GM21619 (cell line): ENCODE results near the gene PRAME.
"Not testable (repeated sequence)": the region's sequence is repeated elsewhere in the genome, so short reads cannot be mapped to it uniquely, and the experiment has no call there.

Experiments
- ATAC-seq: cut with Tn5 transposase; IDR thresholded peaks from one replicate; pipeline ENCODE4 v1.9.1; 2021; ENCODE audit not compliant: unreplicated experiment

PRAME gene, protein sequence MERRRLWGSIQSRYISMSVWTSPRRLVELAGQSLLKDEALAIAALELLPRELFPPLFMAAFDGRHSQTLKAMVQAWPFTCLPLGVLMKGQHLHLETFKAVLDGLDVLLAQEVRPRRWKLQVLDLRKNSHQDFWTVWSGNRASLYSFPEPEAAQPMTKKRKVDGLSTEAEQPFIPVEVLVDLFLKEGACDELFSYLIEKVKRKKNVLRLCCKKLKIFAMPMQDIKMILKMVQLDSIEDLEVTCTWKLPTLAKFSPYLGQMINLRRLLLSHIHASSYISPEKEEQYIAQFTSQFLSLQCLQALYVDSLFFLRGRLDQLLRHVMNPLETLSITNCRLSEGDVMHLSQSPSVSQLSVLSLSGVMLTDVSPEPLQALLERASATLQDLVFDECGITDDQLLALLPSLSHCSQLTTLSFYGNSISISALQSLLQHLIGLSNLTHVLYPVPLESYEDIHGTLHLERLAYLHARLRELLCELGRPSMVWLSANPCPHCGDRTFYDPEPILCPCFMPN

DNA sequence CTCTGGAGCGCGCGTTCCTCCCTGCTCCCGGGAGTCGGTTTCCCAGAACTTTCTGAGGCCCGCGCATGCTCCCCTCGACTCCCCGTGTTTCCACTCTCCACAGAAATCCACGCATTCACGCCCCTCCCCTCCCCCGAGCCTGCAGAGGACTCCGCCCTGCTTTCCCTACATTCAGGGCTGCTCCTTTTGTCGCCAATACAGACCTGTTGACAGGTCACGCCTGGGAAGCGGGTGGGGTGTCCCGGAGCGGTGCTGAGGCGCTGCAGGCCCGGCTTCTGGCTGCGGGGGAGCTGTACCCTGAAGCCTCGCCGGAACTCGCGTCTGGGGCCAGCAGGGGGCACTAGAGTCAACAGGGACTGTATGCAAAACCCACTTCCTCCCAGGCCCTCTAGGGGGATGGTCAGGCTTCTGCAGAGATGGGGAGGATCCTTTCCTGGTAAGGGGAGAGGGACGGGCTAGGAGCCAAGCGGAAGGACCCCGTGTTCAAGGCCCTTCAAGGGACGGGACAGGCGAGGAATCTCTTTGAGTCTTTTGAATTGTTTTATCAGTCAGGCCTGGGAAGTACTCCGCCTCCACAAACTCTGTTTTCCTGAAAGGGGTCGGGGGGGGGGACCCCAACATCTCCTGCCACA, at the start of gene PRAME:
Gene PRAME, minus strand, starts transcription at position 294 of the 632 bp plus-strand sequence. CDS start 2,433 bp downstream, outside the sequence.
- no peak for ATAC-seq

DNA sequence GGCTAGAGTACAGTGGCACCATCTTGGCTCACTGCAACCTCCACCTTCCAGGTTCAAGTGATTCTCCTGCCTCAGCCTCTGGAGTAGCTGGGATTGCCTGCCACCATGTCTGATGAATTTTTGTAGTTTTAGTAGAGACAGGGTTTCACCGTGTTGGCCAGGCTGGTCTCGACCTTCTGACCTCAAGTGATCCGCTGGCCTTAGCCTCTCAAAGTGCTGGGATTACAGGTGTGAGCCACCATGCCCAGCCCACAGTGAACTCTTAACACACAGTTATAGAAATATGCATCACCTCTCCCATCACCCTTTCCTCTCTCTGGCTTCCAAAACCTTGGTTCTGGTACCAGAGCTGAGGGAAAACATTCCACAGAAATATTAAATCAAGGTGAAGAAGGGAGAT, 49.0 kb upstream of the PRAME start:
- ATAC-seq = not testable (repeated sequence)

DNA sequence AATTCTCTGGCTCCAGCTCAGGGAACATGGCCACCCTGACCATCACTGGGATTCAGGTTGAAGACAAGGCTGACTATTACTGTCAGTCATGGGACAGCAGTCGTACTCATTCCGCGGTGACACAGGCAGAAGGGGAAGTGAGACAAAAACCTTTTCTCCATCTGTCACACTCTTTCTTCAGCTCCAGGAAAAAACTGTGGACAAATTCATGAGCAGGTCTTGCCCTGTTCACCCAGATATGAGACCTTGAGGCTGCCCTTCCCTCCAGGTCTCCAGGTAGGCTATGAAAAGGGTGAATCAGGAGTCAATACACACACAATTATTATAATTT, 46.0 kb upstream of the PRAME start:
- ATAC-seq = no peak

DNA sequence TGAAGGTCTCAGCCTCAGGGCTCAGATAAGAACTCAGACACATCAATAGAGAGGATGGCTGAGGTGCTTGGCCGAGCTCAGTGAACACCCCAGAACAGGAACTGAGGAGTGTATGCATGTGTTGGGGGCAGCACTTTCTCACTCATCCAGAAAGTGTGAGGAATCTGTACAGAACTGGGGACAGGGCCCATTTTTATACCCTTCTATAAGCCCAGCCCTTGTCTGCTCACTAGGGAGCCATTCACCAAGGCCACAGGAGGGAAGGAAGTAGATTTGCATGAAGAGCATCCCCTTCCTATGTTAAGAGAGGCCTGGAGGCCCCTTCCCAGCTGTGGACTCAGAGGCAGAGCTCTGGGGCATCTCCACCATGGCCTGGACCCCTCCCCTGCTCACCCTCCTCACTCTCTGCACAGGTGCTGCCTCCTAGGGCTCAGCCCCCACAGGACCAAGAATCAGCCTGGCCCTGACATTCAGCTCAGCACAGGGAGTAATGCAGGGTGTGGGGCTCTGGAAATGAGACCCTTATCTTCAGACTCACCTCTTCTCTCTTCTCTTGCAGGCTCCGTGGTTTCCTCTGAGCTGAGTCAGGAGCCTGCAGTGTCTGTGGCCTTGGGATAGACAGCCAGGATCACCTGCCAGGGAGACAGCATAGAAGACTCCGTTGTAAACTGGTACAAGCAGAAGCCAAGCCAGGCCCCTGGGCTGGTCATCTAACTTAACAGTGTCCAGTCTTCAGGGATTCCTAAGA, 45.4 kb upstream of the PRAME start:
- ATAC-seq = no peak

DNA sequence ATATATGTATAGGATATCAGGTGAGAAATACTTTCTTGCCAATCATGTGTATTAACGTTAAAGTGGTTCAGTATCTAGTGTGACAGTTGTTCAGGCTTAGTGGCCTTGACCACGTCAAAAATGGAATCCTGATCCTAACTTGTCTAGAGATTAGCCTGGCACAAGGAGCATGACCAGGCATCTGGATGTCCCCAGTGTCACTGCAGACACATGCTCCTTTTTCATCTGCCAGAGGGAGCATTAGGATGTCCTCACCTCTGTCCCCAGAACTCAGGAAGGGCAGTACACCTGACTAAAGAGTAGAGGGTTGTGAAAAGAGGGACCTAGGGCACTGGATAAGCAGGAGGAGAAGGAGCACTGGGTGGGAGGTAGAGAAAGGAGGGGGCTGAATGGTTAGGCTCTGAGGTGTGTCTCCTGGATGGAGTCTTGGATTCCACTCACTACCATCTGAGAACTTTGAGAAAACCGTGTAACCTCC, 44.4 kb upstream of the PRAME start:
- ATAC-seq = no peak

DNA sequence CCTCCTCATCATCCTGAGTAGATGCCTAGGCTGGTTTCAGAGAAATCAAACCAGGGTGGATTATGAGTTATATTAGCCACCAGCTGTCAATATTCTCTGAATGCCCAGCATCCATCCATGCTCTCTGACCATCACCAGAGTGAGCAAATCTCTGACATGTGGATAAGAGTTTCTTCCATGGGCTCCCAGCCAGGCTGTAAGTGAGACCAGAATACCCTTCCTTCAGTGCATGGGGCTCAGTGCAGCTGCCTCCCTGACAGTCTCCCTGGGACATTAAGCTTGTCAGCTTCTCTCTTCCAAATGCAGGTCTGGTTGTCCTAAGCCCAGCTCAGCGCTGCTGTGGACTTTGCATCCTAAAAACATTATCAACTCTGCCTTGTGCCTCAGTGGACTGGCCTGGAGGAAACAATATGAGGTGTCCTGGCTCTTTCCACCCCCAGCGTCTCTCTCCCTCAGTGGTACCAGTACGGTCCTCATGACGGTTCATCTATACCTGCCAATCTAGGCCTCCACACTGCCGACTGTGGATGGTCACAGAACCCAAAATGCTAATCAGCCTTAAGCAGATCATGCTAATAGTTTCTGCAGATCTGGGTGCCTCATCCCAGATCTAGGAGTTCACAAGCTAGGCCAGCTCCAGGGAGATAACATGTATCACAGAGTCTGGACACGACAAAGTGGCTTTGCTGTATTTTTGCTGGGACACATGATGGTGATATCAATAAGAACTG, 41.6 kb upstream of the PRAME start:
- ATAC-seq = no peak

DNA sequence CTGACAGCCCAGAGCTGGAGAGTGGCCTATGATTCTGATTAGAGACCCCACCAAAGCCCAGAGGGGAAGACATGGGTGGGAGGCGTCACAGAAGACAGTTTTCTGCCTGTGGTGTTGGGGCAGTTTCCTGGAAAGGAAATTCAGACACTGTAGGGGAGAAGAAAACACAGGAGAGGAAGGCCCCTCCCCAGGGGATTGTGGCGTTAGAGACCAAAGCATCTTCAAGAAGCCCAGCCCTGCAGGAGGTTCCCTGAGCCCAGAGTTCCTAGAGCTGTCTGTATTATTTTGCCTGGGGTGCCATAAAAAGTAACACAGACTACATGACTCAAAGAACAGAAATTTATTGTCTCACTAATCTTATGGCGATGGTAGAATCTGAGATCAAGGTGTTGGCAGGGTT, 40.2 kb upstream of the PRAME start:
- no peak for ATAC-seq

DNA sequence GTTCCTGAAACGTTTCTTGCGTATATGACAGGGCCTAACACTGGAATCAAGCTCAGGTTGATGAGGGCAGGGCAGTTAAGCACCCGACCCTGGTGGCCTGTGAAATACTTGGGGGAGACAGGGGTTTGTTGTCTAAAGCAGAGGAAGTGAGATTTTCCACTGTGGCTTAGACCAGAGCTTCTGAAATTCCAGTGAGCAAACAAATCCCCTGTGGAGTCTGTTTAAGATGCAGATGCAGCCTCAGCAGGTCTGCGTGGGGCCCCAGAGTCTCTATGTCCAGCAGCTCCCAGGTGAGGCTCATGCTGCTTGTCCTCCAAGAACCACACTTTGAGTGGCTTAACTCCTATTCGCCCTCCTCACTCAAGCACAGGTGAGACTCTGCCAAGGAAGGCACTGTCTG, 39.1 kb upstream of the PRAME start:
- ATAC-seq = no peak

DNA sequence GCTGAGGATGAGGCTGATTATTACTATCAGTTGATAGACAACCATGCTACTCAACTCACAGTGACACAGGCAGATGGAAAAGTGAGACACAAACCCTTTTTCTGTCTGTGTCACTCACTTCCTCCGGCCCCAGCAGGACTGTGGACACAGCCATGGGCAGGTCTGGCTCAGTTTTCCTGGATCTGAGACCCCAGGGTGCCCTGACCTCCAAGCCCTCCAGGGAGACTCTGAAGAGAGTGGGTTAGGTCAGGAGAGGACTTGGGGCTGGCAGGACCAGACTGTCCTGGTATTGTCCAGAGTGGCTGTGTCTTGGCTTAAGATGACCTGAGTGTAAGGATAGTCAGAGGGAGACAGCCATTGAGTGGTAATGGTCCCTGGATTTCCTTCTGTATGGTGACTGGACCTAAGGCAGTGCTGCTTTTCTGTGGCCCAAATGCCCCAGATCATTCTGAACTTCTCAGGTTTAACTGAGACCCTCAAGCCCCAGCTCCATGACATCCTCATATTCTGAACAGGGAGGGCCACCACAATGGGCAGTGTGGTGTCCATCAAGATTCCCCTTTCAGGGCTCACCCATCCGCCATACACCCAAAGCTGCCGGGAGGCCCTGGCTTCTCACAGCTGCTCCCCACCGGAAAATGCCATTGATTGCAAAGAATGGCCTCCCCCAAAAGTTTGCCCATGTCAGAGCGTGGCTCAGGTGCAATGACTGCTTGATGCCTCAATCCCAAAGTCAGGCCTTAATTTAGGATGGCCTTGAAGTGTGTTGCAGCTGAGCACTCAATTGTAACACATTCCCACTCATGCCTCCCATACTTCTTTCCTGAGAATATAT, 36.2 kb upstream of the PRAME start:
- ATAC-seq = no peak

DNA sequence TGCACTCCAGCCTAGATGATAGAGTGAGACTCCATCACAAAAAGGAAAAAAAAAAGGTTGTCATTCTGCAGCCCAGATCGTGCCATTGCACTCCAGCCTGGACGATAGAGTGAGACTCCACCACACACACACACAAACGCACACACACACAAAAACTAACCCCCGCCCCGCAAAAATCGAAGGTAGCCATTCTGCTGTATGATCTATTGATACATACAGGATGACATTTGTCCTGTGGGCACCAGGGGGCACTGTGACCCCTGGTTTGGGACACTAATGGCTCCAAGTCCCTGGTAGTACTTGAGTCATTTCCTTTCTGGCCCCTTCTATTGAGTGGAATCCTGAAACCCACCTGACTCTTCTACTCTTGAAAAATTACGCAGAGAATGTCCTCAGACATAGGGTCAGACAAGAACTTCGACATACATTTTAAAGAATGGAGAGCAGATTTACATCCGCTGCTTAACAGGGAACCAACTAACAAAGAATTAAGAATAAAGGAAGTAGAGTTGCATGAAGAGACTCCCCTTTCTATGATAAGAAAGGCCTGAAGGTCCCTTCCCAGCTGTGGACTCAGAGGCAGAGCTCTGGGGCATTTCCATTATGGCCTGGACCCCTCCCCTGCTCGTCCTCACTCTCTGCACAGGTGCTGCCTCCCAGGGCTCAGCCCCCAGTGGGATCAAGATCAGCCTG, 35.0 kb upstream of the PRAME start:
- ATAC-seq = no peak

DNA sequence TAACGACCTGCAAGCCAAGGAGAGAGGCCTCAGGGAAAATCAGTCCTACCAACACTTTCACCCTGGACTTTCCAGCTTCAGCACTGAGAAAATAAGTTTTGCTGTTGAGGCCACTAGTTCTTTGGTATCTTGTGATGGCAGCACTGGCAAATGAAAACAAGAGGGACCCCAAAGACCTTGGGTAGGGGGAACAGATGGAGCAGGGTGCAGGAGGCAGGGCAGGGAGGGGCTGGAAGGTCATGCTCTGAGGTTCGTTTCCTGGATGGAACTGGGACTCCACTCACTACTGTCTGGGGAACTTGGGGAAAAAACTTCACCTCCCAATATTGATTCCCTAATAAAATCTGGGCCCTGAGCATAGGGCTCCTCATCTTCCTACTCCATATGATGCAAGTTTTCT, 34.2 kb upstream of the PRAME start:
- ATAC-seq = no peak

DNA sequence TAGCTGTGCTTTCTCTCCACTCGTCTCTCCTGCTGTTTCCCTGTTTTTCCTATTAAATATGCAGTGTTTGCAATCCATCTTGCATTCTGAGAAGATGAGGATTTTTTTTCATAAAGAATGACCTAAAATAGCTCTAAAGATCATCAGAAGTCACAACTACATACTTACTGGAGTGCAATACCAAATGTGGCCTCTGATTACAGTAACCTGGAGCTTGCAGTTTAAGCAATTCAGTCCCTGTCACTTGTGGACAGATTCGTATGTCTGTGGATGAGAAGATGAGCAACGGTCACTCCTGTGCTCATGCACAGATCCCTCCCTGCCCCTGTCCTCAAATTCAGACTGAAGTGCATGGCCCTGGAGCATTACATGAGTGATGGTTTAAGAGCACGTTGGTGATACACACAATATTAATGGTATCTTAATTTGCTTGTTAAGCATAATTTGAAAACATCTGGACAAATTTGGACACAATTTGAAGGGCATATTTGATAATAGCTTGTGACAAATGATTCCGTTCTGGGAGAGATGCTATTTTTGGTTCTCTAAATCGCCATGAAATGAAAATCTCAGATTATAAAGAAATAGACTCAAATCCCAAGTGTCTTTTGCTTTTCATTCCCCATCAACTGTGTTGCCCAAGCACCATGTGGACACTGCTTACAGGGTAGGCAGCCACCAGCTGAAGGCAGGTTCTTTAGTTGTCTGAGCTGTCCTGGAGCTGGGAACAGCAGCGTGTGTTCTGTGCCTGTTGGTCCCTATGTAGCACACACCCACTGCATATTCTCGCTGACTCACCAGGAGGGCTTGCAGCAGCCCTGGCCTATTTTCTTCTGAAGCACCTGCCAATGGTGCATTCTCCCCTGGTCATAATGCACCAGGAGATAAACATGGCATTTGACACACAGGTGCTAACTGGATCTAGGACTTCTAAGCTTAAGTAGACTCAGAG, 32.6 kb upstream of the PRAME start:
- ATAC-seq = no peak

DNA sequence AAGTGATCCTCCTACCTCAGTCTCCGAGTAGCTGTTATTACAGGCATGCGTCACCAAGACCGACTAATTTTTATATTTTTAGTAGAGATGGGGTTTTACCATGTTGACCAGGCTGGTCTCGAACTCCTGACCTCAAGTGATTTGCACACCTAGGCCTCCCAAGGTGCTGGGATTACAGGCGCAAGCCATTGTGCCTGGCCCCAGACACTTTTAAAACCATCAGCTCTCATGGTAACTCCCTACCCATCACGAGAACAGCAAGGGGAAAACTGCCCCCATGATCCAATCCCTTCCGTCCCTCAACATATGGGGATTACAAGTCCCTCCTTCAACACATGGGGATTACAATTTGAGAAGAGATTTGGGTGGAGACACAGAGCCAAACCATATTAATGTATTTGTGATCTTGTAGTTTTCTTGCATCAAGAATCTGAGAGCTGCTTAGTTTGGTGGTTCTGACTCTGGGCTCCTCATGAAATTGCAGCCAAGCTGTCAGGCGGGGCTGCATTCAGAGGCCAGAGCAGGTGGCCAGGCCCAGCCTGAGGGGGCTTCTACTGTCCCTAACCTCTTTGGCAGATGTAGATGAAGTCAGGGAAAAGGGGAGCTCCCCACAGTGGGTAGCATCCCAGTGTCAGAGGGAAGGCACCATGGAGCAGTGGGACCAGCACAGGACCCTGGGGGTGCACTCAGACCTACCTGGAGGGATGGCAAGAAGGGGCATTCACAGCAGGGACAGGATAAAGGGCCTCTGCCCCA, 31.2 kb upstream of the PRAME start:
- ATAC-seq = no peak

DNA sequence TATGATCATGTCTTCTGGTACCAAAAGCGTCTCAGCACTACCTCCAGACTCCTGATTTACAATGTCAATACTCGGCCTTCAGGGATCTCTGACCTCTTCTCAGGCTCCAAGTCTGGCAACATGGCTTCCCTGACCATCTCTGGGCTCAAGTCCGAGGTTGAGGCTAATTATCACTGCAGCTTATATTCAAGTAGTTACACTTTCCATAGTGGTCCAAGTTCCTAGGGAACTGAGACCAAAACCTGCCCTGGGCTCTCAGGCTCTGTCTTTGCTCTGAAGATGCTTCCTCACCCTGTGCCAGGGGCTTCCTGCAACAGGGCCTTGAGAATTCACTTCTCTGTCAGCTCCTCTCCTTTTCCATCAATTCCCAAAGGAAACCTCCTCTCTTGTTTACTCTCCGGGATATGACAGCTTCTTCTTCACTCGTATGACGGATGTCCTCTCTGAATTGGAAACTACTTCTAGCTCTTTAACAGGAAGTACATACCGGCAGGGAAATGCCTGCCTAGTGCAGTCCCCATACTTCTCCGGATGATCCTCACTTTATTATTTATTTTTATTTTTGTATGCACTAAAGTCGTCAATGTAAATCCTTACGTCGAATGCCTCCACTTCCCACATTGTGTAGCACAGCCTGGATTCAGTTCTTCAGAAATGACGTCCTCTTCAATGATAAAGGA, 29.6 kb upstream of the PRAME start:
- ATAC-seq = no peak

DNA sequence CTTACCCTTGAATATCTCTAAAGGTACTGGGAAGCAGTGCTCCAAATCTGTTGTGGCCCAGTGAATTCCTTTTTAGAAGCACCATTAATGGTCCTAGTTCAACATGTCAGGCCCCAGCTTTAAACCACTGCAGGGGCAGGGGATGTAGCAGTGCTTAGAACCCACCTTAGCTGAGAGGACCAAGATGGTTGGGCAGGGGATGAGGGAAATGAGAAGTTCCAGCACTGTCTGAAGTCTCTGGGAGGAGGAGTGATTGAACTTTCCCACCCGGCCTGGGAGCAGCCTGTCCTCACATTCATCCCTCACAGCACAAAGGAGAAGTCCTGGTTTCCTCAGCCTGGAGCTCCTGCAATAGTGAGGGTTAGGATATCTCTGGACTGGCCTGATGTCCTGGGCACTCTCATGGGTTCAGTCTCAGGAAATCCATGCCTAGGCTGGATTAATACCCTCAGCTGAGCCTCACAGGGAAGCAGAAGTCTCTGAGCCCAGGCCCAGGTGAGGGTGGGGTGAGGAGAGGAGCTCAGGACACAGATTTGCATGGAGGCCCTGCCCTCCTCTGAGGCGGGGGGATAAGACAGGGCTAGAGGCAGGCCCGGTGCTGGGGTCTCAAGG, 28.6 kb upstream of the PRAME start:
- ATAC-seq = no peak

DNA sequence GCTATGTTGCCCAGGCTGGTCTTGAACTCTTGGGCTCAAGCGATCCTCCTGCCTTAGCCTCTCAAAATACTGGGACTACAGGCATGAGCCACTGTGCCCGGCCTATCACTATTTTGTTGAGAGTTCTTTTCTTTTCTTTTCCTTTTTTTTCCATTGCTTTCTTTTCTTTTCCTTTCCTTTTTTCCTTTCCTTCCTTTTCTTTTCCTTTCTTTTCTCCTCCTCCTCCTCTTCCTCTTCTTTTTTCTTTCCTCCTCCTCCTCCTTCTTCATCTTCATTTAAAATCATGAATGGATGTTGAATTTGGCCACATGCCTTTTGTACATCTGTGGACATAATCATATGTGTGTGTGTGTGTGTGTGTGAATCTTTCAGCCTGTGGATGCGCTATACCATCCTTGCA, 25.7 kb upstream of the PRAME start:
- ATAC-seq = no peak

DNA sequence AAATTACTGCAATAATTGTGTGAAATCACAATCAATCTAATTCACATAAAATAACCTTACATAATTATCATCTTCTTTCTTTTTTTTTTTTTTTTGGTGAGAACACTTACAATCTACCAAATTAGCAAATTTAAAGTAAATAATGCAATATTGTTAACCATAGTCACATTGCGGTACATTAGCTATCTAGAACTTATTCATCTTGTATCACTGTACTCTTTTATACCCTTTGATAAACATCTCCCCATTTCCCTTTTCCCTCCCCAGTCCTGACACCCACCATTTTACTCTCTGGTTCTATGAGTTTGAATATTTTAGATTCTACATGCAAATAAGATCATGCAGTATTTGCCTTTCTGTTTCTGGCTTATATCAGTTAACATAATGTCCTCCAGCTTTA, 24.0 kb upstream of the PRAME start:
- ATAC-seq = no peak
